ENCODE results near the gene CFAP46.
"Not testable (repeated sequence)": the region's sequence is repeated elsewhere in the genome, so short reads cannot be mapped to it uniquely, and the experiment has no call there.

Gene CFAP46

GRCh38 chr10:132898391-132899053, 43.8 kb downstream of the CFAP46 start:
- no peak for DNase-seq (ENCODE audit: low spot score)

GRCh38 chr10:132897516-132898381, 44.6 kb downstream of the CFAP46 start:
- no peak for DNase-seq (ENCODE audit: low spot score)

GRCh38 chr10:132893786-132894185, 48.6 kb downstream of the CFAP46 start:
- DNase-seq (ENCODE audit: low spot score) = not testable (repeated sequence)

- no peak for DNase-seq (ENCODE audit: low spot score)
These were observed 49.3 kb downstream of the CFAP46 start for GRCh38 chr10:132893090-132893489.

GRCh38 chr10:132892004-132892403, 50.4 kb downstream of the CFAP46 start:
- peak; percentile 47 for DNase-seq (ENCODE audit: low spot score)

- no peak for DNase-seq (ENCODE audit: low spot score)
These were observed 51.0 kb downstream of the CFAP46 start for GRCh38 chr10:132891368-132891767.

- DNase-seq (ENCODE audit: low spot score) = no peak
These were observed 52.1 kb downstream of the CFAP46 start for GRCh38 chr10:132890301-132890700.

- no peak for DNase-seq (ENCODE audit: low spot score)
These were observed 52.8 kb downstream of the CFAP46 start for GRCh38 chr10:132889556-132889955.

- peak; percentile 5 for DNase-seq (ENCODE audit: low spot score)
These were observed 53.4 kb downstream of the CFAP46 start for GRCh38 chr10:132888898-132889490.

- DNase-seq (ENCODE audit: low spot score) = not testable (repeated sequence)
These were observed 53.9 kb downstream of the CFAP46 start for GRCh38 chr10:132888446-132888845.

- DNase-seq (ENCODE audit: low spot score) = no peak
These were observed 55.9 kb downstream of the CFAP46 start for GRCh38 chr10:132886211-132887099.

GRCh38 chr10:132885451-132886210, 56.7 kb downstream of the CFAP46 start:
- DNase-seq (ENCODE audit: low spot score) = no peak

- no peak for DNase-seq (ENCODE audit: low spot score)
These were observed 57.6 kb downstream of the CFAP46 start for GRCh38 chr10:132884691-132885271.

GRCh38 chr10:132884041-132884440, 58.3 kb downstream of the CFAP46 start:
- DNase-seq (ENCODE audit: low spot score) = no peak

- no peak for DNase-seq (ENCODE audit: low spot score)
These were observed 58.9 kb downstream of the CFAP46 start for GRCh38 chr10:132883391-132883881.

GRCh38 chr10:132882069-132882951, 60.1 kb downstream of the CFAP46 start:
- DNase-seq (ENCODE audit: low spot score) = no peak

GRCh38 chr10:132881186-132881920, 61.0 kb downstream of the CFAP46 start:
- DNase-seq (ENCODE audit: low spot score) = no peak

- DNase-seq (ENCODE audit: low spot score) = no peak
These were observed 62.0 kb downstream of the CFAP46 start for GRCh38 chr10:132880128-132880981.
